ENCODE results near the gene MACROD2. TPM values are rescaled to one million over a fixed set of nuclear protein-coding genes. Genes with fewer than 3 reads are reported as not detected.

Gene MACROD2
- total RNA-seq, 4 donors from 2014 or later = 10.0 to 24.0 (median 17.0) TPM

GRCh38 chr20:14947946-14948345 lies 952.6 kb downstream of the MACROD2 start:
- TF ChIP-seq CTCF (IDR thresholded peaks at IDR 0.05) (no peak), POLR2A (IDR thresholded peaks at IDR 0.05) (no peak)
- H3K4me3 ChIP-seq (ENCODE audit: low read depth, poor library complexity, severe bottlenecking) = no peak overlapping the region
- 67 to 86% methylated on average over 1 of the region's 1 CpG for WGBS, 2 donors
- DNase-seq (ENCODE audit: low spot score in 2 of 2) = no peak
- intact Hi-C loops (cut with DNase I; ENCODE audit: low total_unique reads) = loop anchor here (10.0 kb wide), 1 partner anchor 227 kb away; no protein-coding TSS in a partner anchor

- intact Hi-C loops (cut with DNase I; ENCODE audit: low total_unique reads) = loop anchor here (10.0 kb wide), 1 partner anchor 226 kb away; no protein-coding TSS in a partner anchor
- no peak overlapping the region for H3K4me3 ChIP-seq (ENCODE audit: low read depth, poor library complexity, severe bottlenecking)
- WGBS, 2 donors = 85 to 88% methylated on average over 3 of the region's 3 CpGs
- no peak for DNase-seq (ENCODE audit: low spot score in 2 of 2)
- TF ChIP-seq POLR2A (IDR thresholded peaks at IDR 0.05) (no peak), CTCF (IDR thresholded peaks at IDR 0.05) (no peak)
Measured at GRCh38 chr20:14948416-14948815, 953.1 kb downstream of the MACROD2 start.

- no peak for DNase-seq (ENCODE audit: low spot score in 2 of 2)
- intact Hi-C loops (cut with DNase I; ENCODE audit: low total_unique reads) = no loop called here
- no peak for TF ChIP-seq CTCF (IDR thresholded peaks at IDR 0.05)
- no peak for TF ChIP-seq POLR2A (IDR thresholded peaks at IDR 0.05)
- WGBS, 2 donors = 72 to 94% methylated on average over 1 of the region's 1 CpG
- H3K4me3 ChIP-seq (ENCODE audit: low read depth, poor library complexity, severe bottlenecking) = no peak overlapping the region
Measured at GRCh38 chr20:14950633-14951032, 955.3 kb downstream of the MACROD2 start.

- 89 to 95% methylated on average over 1 of the region's 1 CpG for WGBS, 2 donors
- H3K4me3 ChIP-seq (ENCODE audit: low read depth, poor library complexity, severe bottlenecking) = no peak overlapping the region
- TF ChIP-seq CTCF (IDR thresholded peaks at IDR 0.05) (no peak), POLR2A (IDR thresholded peaks at IDR 0.05) (no peak)
- DNase-seq (ENCODE audit: low spot score in 2 of 2) = no peak
- intact Hi-C loops (cut with DNase I; ENCODE audit: low total_unique reads) = no loop called here
Measured at GRCh38 chr20:14951105-14951504, 955.8 kb downstream of the MACROD2 start.

- no peak overlapping the region for H3K4me3 ChIP-seq (ENCODE audit: low read depth, poor library complexity, severe bottlenecking)
- intact Hi-C loops (cut with DNase I; ENCODE audit: low total_unique reads) = no loop called here
- WGBS, 2 donors = 38 to 43% methylated on average over 3 of the region's 3 CpGs
- TF ChIP-seq POLR2A (IDR thresholded peaks at IDR 0.05) (no peak), CTCF (IDR thresholded peaks at IDR 0.05) (no peak)
- DNase-seq (ENCODE audit: low spot score in 2 of 2) = no peak
Measured at GRCh38 chr20:14951707-14952418, 956.5 kb downstream of the MACROD2 start.

- intact Hi-C loops (cut with DNase I; ENCODE audit: low total_unique reads) = no loop called here
- TF ChIP-seq POLR2A (IDR thresholded peaks at IDR 0.05) (no peak), CTCF (IDR thresholded peaks at IDR 0.05) (no peak)
- no peak overlapping the region for H3K4me3 ChIP-seq (ENCODE audit: low read depth, poor library complexity, severe bottlenecking)
- WGBS, 2 donors = 91 to 94% methylated on average over 2 of the region's 2 CpGs
- DNase-seq (ENCODE audit: low spot score in 2 of 2) = no peak
Measured at GRCh38 chr20:14953736-14954135, 958.4 kb downstream of the MACROD2 start.
